HG02642 (cell line): ENCODE results near the gene MTFR1L.

Experiments
- ATAC-seq: cut with Tn5 transposase; IDR thresholded peaks from one replicate; pipeline ENCODE4 v1.9.1; 2021; ENCODE audit warnings: mild to moderate bottlenecking; ENCODE audit not compliant: unreplicated experiment, poor library complexity

Gene MTFR1L

DNA sequence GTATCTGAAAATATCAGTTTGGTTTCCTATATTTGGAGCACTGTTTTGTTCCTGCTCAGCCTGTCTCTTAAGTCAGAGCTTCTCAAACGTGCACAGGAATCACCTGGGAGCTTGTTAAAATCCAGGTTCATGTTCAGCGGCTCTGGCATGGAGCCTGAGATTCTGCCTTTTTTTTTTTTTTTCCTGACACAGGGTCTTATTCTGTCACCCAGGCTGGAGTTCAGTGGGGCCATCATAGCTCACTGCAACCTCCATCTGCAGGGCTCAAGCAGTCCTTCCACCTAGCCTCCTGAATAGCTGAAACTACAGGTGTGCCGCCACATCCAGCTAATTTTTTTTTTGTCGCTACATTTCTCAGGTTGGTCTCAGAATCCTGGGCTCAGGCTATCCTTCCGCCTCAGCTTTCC lies 32.0 kb upstream of the MTFR1L start:
- no peak for ATAC-seq

DNA sequence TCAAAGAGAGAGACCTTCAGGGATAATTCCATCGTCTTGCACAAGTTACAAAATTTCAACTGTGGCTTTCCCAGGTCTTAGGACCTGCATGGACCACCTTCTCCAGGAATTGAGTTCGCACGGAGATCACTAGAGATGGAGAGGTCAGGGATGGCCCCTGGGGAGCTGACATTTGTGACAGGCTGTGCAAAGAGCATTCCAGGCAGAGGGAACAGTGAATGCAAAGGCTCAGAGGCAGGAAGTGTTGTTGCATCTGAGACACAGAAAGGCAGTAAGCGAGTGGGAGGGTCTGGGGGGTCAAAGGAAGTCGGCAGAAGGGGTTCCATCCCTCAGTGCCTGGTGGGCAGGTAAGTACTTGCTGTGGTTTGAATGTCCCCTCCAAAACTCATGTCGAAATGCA lies 29.3 kb upstream of the MTFR1L start:
- no peak for ATAC-seq

DNA sequence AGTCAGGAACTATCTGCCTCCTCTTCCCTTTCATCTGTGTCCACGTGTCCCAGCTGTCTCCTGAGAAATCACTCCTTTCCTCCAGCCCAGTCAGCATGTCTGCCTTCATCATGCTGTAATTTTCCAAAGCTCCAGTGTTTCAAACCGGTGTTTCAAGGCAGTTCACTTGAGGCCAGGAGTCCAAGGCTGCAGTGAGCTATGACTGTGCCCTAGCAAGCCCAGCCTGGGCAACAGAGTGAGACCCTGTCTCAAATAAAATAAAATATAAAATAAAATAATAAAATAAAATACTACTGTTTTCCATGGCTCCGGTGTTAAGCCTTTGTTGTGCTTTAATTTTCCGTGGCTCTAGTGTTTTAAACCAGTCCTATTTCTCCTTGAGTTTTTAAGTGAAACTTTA lies 27.6 kb upstream of the MTFR1L start:
- ATAC-seq: no peak

DNA sequence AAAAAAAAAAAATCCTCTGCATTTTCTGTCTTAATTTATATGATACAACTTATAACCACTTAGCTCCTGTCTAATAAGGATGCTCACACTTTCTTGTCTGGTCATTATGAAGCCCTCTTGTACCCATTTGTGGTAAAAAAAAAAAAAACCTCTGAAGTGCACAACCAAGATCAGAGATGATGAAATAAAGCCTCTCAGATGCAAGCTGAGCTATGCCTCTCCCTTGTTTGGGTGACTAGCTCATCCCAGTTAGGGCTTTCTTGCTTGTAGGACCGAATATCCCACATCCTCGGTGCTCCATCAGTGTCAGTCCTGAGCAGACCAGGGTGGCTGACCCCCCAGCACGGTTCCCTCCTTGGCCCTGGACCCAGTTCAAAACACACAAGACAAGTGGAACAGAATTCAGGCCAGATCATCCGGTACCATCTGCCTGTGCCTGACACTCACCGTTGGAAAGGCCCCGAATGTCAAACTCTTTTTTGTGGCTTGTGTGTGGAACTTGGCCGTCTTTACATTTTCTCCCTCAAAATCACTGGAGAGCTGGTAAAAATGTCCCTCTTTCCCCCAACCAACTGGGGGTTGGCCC lies 26.1 kb upstream of the MTFR1L start:
- no peak for ATAC-seq

DNA sequence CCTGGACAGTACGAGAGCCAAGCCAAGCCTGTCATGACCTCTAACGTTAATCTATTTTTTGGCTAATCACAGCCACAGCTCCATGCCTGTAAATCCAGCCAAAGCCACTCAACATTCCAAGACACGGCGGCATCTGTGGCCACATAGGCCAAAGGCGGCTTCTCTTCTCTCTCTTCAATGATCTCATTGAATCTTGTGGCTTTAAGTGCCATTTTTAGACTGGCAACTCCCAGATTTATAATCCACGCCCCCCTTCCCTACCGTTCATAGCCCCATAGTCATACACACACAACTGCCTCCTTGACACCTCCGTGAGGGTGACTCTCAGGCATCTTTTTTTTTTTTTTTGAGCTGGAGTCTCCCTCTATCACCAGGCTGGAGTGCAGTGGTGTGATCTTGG lies 25.4 kb upstream of the MTFR1L start:
- no peak for ATAC-seq

DNA sequence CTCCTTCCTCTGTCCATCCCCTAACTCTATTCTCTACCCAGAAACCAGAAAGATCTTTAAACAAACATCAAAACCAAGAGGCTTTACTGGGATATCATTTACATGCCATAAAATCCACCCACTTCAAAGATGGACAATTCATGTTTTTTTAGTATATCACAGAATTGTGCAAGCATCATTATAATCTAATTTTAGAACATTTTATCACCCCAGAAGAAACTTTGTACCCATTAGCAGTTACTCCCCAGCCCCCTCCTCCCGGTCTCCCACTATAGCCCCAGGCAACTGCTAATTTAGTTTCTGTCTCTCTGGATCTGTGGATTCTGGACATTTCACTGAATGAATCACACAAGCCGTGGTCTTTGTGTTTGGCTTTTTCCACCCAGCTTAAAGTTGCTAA lies 24.5 kb upstream of the MTFR1L start:
- ATAC-seq: no peak

DNA sequence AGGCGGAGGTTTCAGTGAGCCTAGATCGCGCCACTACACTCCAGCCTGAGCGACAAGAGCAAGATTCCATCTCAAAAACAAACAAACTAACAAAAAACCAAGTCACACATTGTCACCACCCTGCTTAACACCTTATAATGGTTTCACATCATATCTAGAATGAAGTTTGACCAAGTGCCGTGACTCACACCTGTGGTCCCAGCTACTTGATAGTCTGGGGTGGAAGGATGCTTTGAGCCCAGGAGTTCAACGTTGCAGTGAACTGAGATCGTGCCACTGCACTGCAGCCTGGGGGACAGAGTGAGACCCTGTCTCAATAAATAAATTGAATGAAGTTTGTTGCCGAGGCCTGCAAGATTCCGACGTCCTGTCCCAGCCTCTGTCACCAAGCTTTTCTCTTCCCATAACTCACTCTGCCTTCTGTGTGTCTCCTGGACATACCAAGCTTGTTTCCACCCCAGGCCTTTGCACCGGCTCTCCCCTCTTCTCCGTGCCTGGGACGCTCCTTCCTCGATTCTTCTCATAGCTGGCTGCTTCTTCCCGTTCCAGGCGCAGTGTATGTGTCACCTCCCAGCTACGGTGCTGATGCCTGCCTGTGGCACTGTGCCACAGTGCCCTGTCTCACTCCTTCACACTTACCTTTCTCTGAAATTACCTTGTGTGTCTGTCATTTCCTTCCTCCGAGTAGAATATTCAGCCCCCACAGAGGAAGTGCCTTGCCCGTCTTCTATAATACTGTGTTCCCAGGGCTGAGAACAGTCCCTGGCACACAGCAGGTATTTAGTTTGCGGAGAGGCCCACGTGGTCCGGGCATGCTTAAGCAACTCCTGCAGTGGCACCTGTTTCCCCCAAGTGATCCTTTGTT lies 23.6 kb upstream of the MTFR1L start:
- no peak for ATAC-seq

DNA sequence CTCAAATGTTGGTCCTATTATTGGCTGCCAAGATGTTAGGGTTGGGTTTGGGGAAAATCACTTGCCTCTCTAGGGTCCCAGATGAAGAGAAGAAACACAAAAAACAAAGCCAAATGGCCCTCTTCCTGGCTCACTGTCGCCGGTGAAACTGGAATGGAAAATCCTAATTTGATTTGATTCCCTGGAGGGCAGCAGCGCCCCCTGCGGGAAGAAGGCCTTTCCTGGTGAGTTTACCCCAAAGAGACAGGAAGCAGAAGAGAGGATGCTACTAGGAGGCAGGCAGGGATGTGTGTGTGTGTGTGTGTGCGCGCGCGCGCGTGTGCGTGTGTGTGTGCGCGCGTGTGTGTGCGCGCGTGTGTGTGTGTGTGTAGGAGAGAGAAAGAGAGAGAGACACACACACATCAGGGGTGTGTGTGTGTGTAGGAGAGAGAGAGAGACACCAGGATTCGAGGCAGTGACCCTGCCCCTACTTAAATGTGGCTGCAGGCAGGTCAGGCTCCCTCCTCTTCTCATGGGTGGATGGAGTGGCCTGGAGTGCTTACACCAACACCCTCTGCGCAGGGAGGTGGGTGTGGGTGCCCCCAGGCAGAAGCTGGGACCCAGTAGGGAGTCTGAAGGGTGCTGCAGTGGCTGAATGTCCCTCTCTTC lies 22.8 kb upstream of the MTFR1L start:
- ATAC-seq: no peak

DNA sequence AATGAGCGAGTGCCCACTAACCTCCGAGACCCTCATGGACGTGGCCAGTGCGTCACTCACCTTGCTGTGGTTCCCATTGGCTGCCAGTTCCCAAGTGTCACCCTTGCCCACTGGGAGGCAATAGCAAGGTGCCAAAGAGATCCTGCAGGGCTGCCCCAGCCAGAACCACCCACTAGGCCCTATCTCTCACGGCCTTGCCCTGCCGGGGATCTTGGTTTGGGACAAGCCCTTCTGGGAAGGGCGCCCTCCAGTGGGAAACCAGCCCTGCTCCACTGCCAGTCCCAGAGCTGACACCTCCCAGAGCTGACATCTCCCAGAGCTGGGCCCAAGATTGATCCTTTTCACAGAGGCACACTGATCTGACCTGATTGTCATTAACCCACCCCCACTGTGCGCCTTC lies 21.8 kb upstream of the MTFR1L start:
- ATAC-seq: no peak

DNA sequence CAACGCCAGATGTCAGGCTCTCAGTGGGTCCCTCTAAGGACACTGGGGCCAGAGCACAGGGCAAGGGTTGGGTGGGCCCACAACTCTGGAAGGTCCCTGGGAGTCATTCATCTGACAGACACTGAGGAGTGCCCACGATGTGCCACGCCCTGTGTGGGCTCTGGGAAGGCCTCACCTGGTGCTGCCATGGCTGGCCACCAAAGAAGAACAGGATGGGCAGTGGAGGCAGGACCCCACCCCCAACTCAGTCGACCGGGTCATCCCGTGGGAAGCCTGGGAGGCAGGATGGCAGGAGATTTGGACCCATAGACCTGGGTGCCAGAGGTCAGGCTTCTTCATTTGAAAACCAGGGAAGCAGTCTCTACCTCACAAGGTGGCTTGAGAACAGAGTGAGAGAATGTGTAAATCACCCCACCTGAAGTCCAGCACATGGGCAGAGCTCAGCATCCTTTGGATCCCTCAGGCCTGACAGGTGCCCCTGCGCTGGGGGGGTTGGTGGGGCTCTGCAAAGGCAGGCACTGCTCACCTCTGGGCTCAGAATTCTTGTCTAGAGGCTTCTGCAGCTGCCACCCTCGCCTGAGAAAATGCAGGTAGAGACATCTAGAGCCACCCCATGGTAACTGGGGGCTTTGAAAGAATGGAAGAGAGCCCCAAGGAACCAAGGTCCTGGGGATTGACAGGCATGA lies 20.9 kb upstream of the MTFR1L start:
- ATAC-seq: no peak

DNA sequence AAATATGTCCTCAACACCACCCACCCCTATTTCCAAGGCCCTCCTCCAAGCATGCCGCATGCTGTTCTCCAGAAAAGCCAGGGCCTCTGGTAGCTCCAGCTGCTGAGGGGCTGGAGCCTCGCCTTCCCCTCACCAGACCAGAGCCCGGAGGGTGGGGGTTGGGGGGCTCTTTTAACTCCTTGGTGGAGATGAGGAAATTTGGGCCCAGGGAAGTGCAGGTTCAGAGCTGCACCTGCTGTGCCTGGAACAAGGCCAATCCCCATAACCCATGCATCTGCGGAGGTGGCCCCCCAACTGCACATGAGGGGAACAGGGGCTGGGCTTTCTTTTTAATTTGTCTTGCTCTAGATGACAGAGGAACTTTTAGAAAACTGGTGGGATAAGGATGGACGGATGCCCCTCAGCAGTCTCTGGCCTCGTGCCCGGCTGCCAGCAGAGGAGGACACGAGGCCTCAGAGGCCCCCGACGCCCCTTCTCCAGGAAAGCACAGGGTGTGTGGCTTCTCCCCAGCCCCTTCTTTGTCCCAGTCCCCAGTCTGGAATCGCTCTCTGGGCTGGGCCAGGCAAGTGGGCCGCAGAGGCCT lies 20.3 kb upstream of the MTFR1L start:
- no peak for ATAC-seq

DNA sequence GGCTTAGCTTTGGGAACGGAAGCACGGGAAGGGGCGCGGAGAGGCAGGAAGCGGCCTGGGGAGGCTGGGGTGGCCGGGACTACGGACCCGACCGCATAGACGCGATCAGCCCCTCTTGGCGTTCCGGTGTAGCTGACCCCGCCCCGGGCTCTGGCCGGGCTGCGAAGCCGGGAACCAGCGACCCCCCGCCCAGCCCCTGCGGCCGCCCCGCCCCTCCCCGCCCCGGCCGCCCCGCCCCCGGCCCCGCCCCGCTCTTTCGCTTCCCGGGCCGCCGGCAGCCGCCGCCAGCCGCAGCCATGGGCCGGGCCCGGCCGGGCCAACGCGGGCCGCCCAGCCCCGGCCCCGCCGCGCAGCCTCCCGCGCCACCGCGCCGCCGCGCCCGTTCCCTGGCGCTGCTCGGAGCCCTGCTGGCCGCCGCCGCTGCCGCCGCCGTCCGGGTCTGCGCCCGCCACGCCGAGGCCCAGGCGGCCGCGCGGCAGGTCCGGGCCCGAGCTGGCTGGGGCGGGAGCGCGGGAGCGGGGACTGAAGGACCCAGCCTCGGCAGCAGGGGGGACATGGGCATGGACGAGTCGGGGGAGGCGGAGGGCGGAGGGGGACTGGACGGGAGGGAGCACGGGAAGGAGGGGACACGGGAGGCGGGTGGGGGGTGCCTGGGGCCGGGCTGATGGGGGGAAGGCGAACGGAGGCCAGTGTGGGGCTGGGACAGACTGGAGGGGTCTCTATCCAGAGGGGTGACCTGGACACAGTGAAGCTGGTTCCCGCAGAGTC lies 19.6 kb upstream of the MTFR1L start, which contains the start of gene SELENON:
SELENON (plus strand) TSS at position 259 of the 768 bp plus-strand sequence; CDS start at position 297, 38 bp downstream.
- ATAC-seq: no peak

DNA sequence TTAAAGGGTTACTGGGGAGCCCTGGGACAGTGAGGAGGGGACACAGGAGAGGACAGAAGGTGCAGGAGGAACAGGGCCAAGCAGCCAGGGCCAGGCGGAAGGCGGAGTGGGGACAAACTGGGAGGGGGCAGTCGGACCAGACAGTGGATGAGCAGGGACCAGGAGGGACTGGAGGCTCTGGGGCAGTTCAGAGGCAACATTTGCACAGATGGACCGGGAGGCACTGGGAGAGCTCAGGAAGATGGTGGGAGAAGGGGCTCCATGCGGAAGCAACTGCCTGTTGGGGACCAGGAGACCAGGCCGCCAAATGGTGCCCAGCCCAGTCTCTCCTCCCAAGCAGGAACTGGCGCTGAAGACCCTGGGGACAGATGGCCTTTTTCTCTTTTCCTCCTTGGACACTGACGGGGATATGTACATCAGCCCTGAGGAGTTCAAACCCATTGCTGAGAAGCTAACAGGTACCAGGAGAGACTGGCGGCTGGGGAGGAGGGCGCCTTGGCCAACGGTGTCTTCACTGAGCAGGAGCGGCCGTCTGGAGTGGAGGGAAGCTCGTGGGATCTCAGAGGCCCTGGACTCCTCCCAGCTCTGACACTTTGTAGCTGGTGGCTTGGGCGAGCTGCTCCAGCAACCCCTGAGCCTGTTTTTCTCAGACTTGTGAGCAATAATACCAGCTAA lies 18.9 kb upstream of the MTFR1L start:
- no peak for ATAC-seq

DNA sequence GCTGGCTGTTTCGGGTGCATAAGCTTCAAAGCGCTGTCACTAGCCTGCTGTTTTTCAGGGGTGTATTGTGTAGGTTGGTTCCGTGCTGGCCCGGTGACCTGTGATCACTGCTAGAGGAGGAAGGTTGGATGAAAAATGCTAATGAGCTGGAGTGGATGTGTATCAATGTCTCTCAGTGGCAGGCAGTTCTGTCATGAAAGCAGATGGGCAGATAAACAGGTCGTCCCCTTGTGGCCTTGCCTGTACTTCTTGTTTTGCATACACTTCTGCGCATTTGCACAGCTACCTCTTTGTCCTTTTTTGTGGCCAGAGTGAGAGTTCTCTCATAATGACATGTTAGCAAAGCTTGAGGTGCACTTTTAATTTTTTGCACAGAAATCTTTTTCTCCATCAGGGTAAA lies 16.8 kb upstream of the MTFR1L start:
- no peak for ATAC-seq

DNA sequence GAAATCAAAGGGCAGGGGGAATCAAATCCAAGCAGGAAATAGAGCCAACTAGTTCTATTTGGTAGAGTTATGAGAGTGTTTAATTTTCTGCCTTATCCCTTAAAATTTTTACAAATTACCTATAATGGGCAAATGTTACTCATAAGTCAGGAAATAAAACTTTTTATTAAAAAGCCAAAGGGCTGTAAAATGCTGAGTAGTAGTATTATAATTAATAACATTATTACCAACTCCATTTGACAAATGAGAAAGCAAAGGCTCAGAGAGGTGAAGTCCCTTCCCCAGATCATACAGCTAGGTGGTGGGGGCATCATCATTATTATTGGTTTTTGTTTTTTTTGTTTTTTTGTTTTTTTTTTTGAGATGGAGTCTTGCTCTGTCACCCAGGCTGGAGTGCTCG lies 16.4 kb upstream of the MTFR1L start:
- no peak for ATAC-seq

DNA sequence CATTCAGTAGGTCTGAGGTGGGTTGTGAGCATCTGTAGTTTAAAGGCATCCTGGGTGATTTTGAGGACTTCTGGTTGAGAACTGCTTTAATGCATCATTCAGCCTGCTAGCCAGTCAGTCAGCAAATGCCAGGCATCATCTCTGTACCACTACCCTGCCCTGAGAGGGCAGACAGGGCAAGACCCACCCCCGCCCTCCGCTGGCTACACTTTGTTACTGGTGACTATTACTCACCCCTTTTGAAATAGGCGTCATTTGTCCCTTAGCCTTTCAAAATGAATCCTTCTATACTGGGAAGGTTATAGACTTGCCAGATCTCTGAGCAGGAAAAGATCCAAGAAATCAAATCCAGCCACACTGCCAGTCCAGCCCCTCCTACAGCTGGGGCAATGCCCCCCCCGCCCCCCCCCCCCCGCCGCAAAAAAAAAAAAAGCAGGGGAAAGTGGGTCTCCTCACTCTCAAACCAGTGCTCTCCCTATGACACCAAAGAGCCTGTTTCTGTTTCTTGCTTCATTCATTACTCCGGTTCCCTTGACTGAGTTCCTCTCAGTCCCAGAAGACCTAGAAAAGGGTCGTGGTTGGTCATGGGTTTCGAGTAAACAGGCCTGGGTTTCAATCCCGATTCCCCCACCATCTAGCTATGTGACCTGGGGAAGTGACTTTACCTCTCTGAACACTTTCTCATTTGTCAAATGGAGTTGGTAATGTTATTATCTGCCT lies 15.3 kb upstream of the MTFR1L start:
- no peak for ATAC-seq

DNA sequence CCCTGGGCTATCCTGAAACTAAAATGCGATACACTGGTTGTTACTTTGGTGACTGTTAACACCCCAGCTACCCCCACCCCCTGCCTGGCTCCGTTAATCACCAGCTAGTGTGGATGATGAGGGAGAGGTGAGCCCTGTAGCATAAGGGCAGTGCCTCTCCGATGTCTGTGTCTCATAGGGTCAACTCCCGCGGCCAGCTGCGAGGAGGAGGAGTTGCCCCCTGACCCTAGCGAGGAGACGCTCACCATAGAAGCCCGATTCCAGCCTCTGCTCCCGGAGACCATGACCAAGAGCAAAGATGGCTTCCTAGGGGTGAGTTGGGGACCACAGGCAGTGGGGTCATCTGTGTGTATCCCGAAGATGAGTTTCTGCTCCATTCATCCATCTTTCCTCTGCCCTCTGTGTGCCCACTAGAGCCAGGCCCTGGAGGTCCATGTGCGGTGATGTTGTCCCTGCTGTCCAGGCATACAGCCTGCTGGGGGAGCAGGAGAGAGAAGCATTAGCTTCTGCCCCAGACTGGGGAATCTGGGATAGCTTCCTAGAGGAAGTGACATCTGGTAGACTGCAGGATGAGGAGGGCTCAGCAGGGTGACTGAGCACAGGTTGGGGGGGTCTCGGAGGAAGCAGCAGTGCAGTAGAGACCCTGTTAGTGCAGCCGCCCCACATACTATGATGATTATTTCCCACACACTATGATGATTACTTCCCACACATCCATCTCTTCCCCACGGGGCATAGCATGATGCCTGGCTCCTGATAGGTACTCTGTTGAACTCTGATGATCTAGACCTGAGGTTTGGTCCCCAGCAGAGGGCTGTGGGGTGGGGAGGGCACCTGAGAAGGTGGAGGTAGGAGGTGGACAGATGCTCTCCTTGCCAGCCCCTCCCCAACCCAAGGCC lies 14.5 kb upstream of the MTFR1L start:
- ATAC-seq: no peak

DNA sequence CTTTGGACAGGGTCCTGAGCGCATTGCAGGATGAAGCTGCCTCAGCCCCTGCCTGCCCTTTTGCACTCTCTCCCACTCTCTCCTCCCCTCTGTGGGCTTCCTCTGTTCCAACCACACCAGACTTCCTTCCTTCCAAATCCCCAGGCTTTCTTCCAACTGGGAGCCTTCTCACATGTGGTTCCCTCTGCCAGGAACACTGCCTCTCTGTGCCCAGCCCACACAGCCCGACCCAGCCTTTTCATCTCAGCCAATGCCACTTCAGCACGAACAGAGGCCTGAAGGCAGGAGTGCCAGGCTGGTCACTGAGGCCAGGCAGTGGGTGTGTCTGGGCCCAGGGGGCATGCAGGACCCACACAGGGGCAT lies 13.9 kb upstream of the MTFR1L start:
- no peak for ATAC-seq
